Transverse colon (tissue), 4 donors: ENCODE data around the gene ARHGAP22. TPM values are rescaled to one million over a fixed set of nuclear protein-coding genes. Genes with fewer than 3 reads are reported as not detected.
"Not testable (repeated sequence)": the region's sequence is repeated elsewhere in the genome, so short reads cannot be mapped to it uniquely, and the experiment has no call there.

Experiments
- DNase-seq: peaks from one replicate; pipeline ENCODE4 v3.0.0-alpha.2; 2019
- H3K27ac ChIP-seq, 4 donors: fragments of 200-600 bp; sonication (generic); 2 replicates each; pipeline ENCODE4 v1.5.1; 2016 to 2018; ENCODE audit warnings: inconsistent platforms in 4 of 4
- H3K27me3 ChIP-seq: fragments of 200-600 bp; sonication (generic); 2 replicates; pipeline ENCODE4 v1.5.1; 2017; ENCODE audit warnings: inconsistent platforms
- H3K36me3 ChIP-seq, 4 donors: fragments of 200-600 bp; sonication (generic); 2 replicates each; pipeline ENCODE4 v1.5.1; 2017 to 2019; ENCODE audit warnings: inconsistent platforms in 4 of 4
- H3K4me1 ChIP-seq, 4 donors: fragments of 200-600 bp; sonication (generic); 2 replicates each; pipeline ENCODE4 v1.5.1; 2017 to 2020; ENCODE audit warnings: inconsistent platforms in 4 of 4
- H3K4me3 ChIP-seq, 4 donors: fragments of 200-600 bp; sonication (generic); 1 replicate in 1 of 4; 2 replicates in 3 of 4; pipeline versions ENCODE4 v1.5.1 to v1.6.1; 2017 to 2019; ENCODE audit warnings: inconsistent platforms in 4 of 4
- H3K9me3 ChIP-seq, 2 donors: fragments of 200-600 bp; sonication (generic); 2 replicates each; pipeline ENCODE4 v1.5.1; 2017 to 2019; ENCODE audit warnings: inconsistent platforms in 2 of 2
- EP300 ChIP-seq: sonication (generic); formaldehyde crosslinking; IDR thresholded peaks from one replicate; pipeline ENCODE4 v1.6.1; 2017; ENCODE audit warnings: antibody characterized with exemption, low read depth
- POLR2A ChIP-seq: fragments of 450-650 bp; IDR thresholded peaks from one replicate; pipeline ENCODE4 v1.6.1; 2016; ENCODE audit warnings: antibody characterized with exemption, mild to moderate bottlenecking, moderate library complexity
- POLR2AphosphoS5 ChIP-seq, 3 donors: sonication (generic); formaldehyde crosslinking; IDR thresholded peaks; one replicate each; pipeline ENCODE4 v1.6.1; 2016; ENCODE audit warnings: antibody characterized with exemption in 3 of 3
- WGBS, 2 donors: methylation state at CpG; one replicate each; pipeline ENCODE4 v1.1.5; 2018; ENCODE audit warnings: low coverage in 1 of 2; 5-methylcytosine and 5-hydroxymethylcytosine counted together
- in situ Hi-C, 4 donors: fragments of 200-750 bp; cut with MboI; loops; one replicate each; pipeline versions ENCODE4 v1.15.0 to v1.15.1; 2017; ENCODE audit warnings: low sequenced_read_pairs in 3 of 4, low pct_ligation_motif_present in 1 of 4, low pct_unique_long_range_greater_than_20kb in 1 of 4
- intact Hi-C: fragments of 100-400 bp; cut with DNase I; formaldehyde crosslinking; loops from one replicate; pipeline ENCODE4 v1.15.1; 2023; ENCODE audit warnings: low total_unique reads
- total RNA-seq, 4 donors: library from RNA; depleted of rRNA; stranded (reverse); fragments of >200 nt; gene quantifications; one replicate each; pipeline ENCODE4 v1.1.0, GENCODE V29; 2016
- TF ChIP-seq, protein P1 (sequence below), 5 experiments: fragments of 200-600 bp in 3 of 5; fragments of 450-650 bp in 2 of 5; sonication (generic) in 3 of 5; IDR thresholded peaks; 1 replicate in 2 of 5; 2 replicates in 3 of 5; pipeline ENCODE4 v1.5.1; 2016 to 2017; ENCODE audit warnings: antibody characterized with exemption in 5 of 5, inconsistent platforms in 3 of 5, mild to moderate bottlenecking in 2 of 5, moderate library complexity in 1 of 5

ARHGAP22 gene
- total RNA-seq, 4 donors from 2014 or later: 1.4 to 3.4 (median 1.7) TPM; not detected in 1

DNA sequence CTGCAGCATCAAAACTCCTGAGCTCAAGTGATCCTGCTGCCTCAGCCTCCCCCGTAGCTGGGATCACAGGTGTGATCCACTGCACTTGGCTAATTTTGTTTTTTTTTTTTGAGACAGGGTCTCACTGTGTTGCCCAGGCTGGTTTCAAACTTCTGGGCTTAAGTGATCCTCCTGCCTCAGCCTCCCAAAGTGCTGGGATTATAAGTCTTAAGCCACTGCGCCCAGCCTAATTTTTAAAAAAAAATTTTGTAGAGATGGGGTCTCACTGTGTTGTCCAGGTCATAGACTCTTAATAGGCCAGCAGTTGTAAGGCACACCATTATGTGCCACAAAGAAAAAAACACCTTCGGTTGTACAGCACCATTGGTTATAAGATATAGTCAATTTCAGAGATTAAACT is 176.0 kb downstream of the ARHGAP22 start:
- in situ Hi-C loops (no loop called here), intact Hi-C loops (no loop called here)
- 94 to 100% methylated on average over 3 of the region's 3 CpGs for WGBS, 2 donors
- H3K9me3 ChIP-seq: no peaks in the 10 kb centered on the region
- H3K27me3 ChIP-seq: no peaks in the 10 kb centered on the region
- TF ChIP-seq POLR2AphosphoS5 (IDR thresholded peaks at IDR 0.05) (no peak), POLR2A (no peak), EP300 (no peak)
- TF ChIP-seq, protein P1, sequence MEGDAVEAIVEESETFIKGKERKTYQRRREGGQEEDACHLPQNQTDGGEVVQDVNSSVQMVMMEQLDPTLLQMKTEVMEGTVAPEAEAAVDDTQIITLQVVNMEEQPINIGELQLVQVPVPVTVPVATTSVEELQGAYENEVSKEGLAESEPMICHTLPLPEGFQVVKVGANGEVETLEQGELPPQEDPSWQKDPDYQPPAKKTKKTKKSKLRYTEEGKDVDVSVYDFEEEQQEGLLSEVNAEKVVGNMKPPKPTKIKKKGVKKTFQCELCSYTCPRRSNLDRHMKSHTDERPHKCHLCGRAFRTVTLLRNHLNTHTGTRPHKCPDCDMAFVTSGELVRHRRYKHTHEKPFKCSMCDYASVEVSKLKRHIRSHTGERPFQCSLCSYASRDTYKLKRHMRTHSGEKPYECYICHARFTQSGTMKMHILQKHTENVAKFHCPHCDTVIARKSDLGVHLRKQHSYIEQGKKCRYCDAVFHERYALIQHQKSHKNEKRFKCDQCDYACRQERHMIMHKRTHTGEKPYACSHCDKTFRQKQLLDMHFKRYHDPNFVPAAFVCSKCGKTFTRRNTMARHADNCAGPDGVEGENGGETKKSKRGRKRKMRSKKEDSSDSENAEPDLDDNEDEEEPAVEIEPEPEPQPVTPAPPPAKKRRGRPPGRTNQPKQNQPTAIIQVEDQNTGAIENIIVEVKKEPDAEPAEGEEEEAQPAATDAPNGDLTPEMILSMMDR (IDR thresholded peaks at IDR 0.05): no peak
- DNase-seq: no peak
- no peak overlapping the region for H3K4me3 ChIP-seq
- no peak overlapping the region for H3K27ac ChIP-seq
- H3K36me3 ChIP-seq: peaks cover 0 to 7% (median 3%) of the 10 kb centered on the region in 4 donors
- no peaks in the 10 kb centered on the region for H3K4me1 ChIP-seq

DNA sequence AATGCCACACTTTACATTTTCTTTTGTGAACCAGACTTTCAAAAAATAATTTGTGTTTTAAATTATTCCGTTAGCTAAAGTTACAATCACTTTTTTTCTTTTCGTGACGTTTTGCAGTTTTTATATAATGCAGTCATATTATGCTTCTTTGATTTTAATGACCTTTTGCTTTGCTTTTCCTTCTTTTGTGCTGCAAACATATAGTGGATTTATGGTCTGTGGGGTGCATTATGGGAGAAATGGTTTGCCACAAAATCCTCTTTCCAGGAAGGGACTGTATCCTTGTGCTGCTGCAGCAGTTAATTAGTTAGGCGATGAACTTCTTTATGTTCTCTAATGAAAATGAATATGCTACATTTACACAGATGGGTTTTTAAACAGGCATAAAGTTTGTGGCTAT is 181.0 kb downstream of the ARHGAP22 start:
- no peaks in the 10 kb centered on the region for H3K4me1 ChIP-seq
- DNase-seq: no peak
- H3K9me3 ChIP-seq: no peaks in the 10 kb centered on the region
- in situ Hi-C loops (no loop called here), intact Hi-C loops (no loop called here)
- H3K4me3 ChIP-seq: no peak overlapping the region
- TF ChIP-seq POLR2AphosphoS5 (IDR thresholded peaks at IDR 0.05): no peak
- no peak for TF ChIP-seq EP300
- TF ChIP-seq POLR2A: no peak
- TF ChIP-seq, protein P1 (IDR thresholded peaks at IDR 0.05): no peak
- H3K27ac ChIP-seq: no peak overlapping the region
- H3K36me3 ChIP-seq: peaks cover 0 to 6% (median 0%) of the 10 kb centered on the region in 4 donors
- no peaks in the 10 kb centered on the region for H3K27me3 ChIP-seq
- 93% methylated on average over 4 of the region's 4 CpGs for WGBS, 2 donors

DNA sequence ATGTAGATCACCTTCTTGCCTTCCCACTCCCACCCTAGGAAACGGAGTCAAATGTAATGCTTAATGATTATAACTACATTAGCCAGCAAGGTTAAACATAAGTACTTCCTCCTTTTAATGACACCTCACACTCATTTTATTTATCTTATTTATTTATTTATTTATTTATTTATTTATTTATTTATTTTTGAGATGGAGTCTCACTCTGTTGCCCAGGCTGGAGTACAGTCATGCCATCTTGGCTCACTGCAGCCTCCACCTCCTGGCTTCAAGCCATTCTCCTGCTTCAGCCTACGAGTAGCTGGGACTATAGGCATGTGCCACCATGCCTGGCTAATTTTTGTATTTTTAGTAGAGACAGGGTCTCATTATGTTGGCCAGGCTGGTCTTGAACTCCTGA is 183.0 kb downstream of the ARHGAP22 start:
- H3K27me3 ChIP-seq, H3K4me3 ChIP-seq, H3K4me1 ChIP-seq, H3K27ac ChIP-seq, in situ Hi-C loops, intact Hi-C loops, H3K36me3 ChIP-seq, H3K9me3 ChIP-seq, DNase-seq: not testable (repeated sequence)
- 93 to 100% methylated on average over 1 to 2 of the region's 2 CpGs for whole genome bisulfite sequencing, 2 donors

DNA sequence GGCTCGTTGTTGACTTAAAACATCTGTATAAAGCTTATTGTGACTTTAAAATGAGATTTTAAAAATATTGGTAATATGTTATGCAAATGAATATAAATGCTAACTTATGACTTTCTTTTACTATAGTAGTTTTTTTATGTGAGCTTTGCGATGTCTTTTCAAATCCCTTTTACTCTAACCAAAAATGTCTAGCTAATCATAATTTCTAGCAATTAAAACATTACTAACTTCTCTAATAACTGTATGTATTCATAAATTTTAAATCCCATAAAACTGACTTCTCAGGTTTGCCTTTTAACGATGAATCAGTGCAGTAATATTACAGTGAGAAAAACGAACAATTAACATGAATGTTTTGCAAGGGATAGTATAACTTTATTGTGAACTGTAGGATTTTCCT is 185.2 kb downstream of the ARHGAP22 start:
- in situ Hi-C loops: no loop called here
- Histone ChIP-seq H3K27ac (no peak overlapping the region), H3K27me3 (no peaks in the 10 kb centered on the region), H3K4me3 (no peak overlapping the region), H3K9me3 (no peaks in the 10 kb centered on the region), H3K36me3 (no peaks in the 10 kb centered on the region), H3K4me1 (no peaks in the 10 kb centered on the region)
- intact Hi-C loops: no loop called here
- no peak for DNase-seq
- TF ChIP-seq POLR2AphosphoS5 (IDR thresholded peaks at IDR 0.05) (no peak), EP300 (no peak), POLR2A (no peak)
- TF ChIP-seq, protein P1 (IDR thresholded peaks at IDR 0.05): no peak
- 95 to 96% methylated on average over 4 of the region's 4 CpGs for WGBS, 2 donors

DNA sequence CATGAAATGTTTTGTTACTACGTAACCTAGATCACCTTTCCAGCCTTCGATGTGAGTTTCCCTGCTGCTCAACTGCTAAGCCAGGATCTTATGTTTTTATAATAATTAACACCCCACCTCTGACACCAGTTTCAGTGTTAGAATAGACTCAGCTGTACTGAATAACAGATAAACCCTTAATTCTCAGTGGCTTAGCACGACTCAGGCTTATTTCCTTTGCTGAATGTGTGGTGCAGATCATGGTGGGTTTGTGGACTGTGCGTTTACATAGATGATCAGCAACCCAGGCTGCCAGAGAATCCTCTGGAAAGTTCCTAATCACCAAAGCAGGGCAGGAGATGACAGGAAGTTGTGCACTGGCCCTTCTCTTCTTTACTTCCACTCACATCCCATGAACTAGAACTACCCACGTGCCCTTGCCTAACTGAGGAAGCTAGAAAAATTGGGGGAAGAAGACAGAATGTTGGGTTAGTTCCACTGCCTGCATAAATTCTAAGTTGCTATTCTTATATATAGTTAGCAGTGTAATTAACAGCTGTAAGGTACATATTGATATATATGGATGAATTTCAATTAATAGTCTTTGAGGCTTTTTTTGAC is 186.6 kb downstream of the ARHGAP22 start:
- no peak for DNase-seq
- 89 to 96% methylated on average over 5 of the region's 5 CpGs for WGBS, 2 donors
- Histone ChIP-seq H3K36me3 (no peaks in the 10 kb centered on the region), H3K27ac (no peak overlapping the region), H3K27me3 (no peaks in the 10 kb centered on the region), H3K4me1 (no peaks in the 10 kb centered on the region), H3K4me3 (no peak overlapping the region), H3K9me3 (no peaks in the 10 kb centered on the region)
- in situ Hi-C loops: no loop called here
- TF ChIP-seq POLR2AphosphoS5 (IDR thresholded peaks at IDR 0.05): no peak
- no peak for TF ChIP-seq EP300
- intact Hi-C loops: no loop called here
